ENCODE results near the gene CCDC91.

CCDC91 gene

GRCh38 chr12:28536088-28536487, 345.8 kb downstream of the CCDC91 start:
- no peaks in the 10 kb centered on the region for H3K36me3 ChIP-seq (replicated peaks; ENCODE audit: low read depth, low read length)
- H3K79me2 ChIP-seq (ENCODE audit: low read length): no peaks in the 10 kb centered on the region
- no peaks in the 10 kb centered on the region for H4K20me1 ChIP-seq (ENCODE audit: insufficient read depth, low read length)
- no peaks in the 10 kb centered on the region for H3K4me1 ChIP-seq (ENCODE audit: low read length)
- no peaks in the 10 kb centered on the region for H3K9me3 ChIP-seq (ENCODE audit: insufficient read depth, low read length)
- H3K9ac ChIP-seq (ENCODE audit: low read length): no peak overlapping the region
- H3K4me2 ChIP-seq (ENCODE audit: low read length): no peak overlapping the region
- no peak overlapping the region for H3K4me3 ChIP-seq (ENCODE audit: low read length)
- H3K27me3 ChIP-seq (ENCODE audit: low read depth, low read length): no peaks in the 10 kb centered on the region
- H2AFZ ChIP-seq (ENCODE audit: low read depth, low read length): no peak overlapping the region
- TF ChIP-seq EZH2phosphoT487 (IDR thresholded peaks at IDR 0.05; ENCODE audit: low read depth) (no peak), CTCF (IDR thresholded peaks at IDR 0.05; ENCODE audit: low read depth, low read length) (no peak)
- no peak overlapping the region for H3K27ac ChIP-seq (ENCODE audit: low read length)

- Histone ChIP-seq H3K36me3 (replicated peaks; ENCODE audit: low read depth, low read length) (no peaks in the 10 kb centered on the region), H3K9me3 (ENCODE audit: insufficient read depth, low read length) (no peaks in the 10 kb centered on the region), H3K79me2 (ENCODE audit: low read length) (no peaks in the 10 kb centered on the region), H3K9ac (ENCODE audit: low read length) (no peak overlapping the region), H3K27me3 (ENCODE audit: low read depth, low read length) (no peaks in the 10 kb centered on the region), H4K20me1 (ENCODE audit: insufficient read depth, low read length) (no peaks in the 10 kb centered on the region), H3K4me1 (ENCODE audit: low read length) (no peaks in the 10 kb centered on the region), H3K27ac (ENCODE audit: low read length) (no peak overlapping the region), H2AFZ (ENCODE audit: low read depth, low read length) (no peak overlapping the region), H3K4me3 (ENCODE audit: low read length) (no peak overlapping the region), H3K4me2 (ENCODE audit: low read length) (no peak overlapping the region)
- TF ChIP-seq EZH2phosphoT487 (IDR thresholded peaks at IDR 0.05; ENCODE audit: low read depth) (no peak), CTCF (IDR thresholded peaks at IDR 0.05; ENCODE audit: low read depth, low read length) (no peak)
Measured at GRCh38 chr12:28537474-28537873, 347.2 kb downstream of the CCDC91 start.

- no peak overlapping the region for H3K27ac ChIP-seq (ENCODE audit: low read length)
- no peaks in the 10 kb centered on the region for H4K20me1 ChIP-seq (ENCODE audit: insufficient read depth, low read length)
- TF ChIP-seq EZH2phosphoT487 (IDR thresholded peaks at IDR 0.05; ENCODE audit: low read depth) (no peak), CTCF (IDR thresholded peaks at IDR 0.05; ENCODE audit: low read depth, low read length) (no peak)
- peaks cover 6% of the 10 kb centered on the region; the same call in 1 of the 2 replicates for H3K4me1 ChIP-seq (ENCODE audit: low read length)
- H3K9me3 ChIP-seq (ENCODE audit: insufficient read depth, low read length): no peaks in the 10 kb centered on the region
- no peaks in the 10 kb centered on the region for H3K36me3 ChIP-seq (replicated peaks; ENCODE audit: low read depth, low read length)
- no peak overlapping the region for H2AFZ ChIP-seq (ENCODE audit: low read depth, low read length)
- no peak overlapping the region for H3K4me3 ChIP-seq (ENCODE audit: low read length)
- H3K79me2 ChIP-seq (ENCODE audit: low read length): no peaks in the 10 kb centered on the region
- H3K4me2 ChIP-seq (ENCODE audit: low read length): no peak overlapping the region
- no peak overlapping the region for H3K9ac ChIP-seq (ENCODE audit: low read length)
- H3K27me3 ChIP-seq (ENCODE audit: low read depth, low read length): no peaks in the 10 kb centered on the region
Measured at GRCh38 chr12:28539691-28540323, 349.6 kb downstream of the CCDC91 start.

GRCh38 chr12:28540324-28540714, 350.1 kb downstream of the CCDC91 start:
- no peak overlapping the region for H3K4me2 ChIP-seq (ENCODE audit: low read length)
- TF ChIP-seq CTCF (IDR thresholded peaks at IDR 0.05; ENCODE audit: low read depth, low read length) (no peak), EZH2phosphoT487 (IDR thresholded peaks at IDR 0.05; ENCODE audit: low read depth) (no peak)
- no peak overlapping the region for H3K4me3 ChIP-seq (ENCODE audit: low read length)
- no peaks in the 10 kb centered on the region for H4K20me1 ChIP-seq (ENCODE audit: insufficient read depth, low read length)
- no peaks in the 10 kb centered on the region for H3K36me3 ChIP-seq (replicated peaks; ENCODE audit: low read depth, low read length)
- no peak overlapping the region for H2AFZ ChIP-seq (ENCODE audit: low read depth, low read length)
- H3K4me1 ChIP-seq (ENCODE audit: low read length): peaks cover 6% of the 10 kb centered on the region; the same call in 1 of the 2 replicates
- H3K27me3 ChIP-seq (ENCODE audit: low read depth, low read length): no peaks in the 10 kb centered on the region
- no peaks in the 10 kb centered on the region for H3K9me3 ChIP-seq (ENCODE audit: insufficient read depth, low read length)
- no peak overlapping the region for H3K9ac ChIP-seq (ENCODE audit: low read length)
- no peaks in the 10 kb centered on the region for H3K79me2 ChIP-seq (ENCODE audit: low read length)
- H3K27ac ChIP-seq (ENCODE audit: low read length): no peak overlapping the region
